Neural progenitor cell (in vitro differentiated cells): Measurements from ENCODE around the gene CSNK1G1. TPM values are rescaled to one million over a fixed set of nuclear protein-coding genes. Genes with fewer than 3 reads are reported as not detected.

Source experiments
- DNase-seq: peaks from one replicate; pipeline ENCODE4 v3.0.0-alpha.2; 2016; ENCODE audit warnings: low spot score
- H2AFZ ChIP-seq: fragments of 200-600 bp; sonication (generic); replicated peaks from 2 replicates; pipeline ENCODE4 v1.6.1; 2016; ENCODE audit warnings: antibody characterized with exemption
- H3F3A ChIP-seq: fragments of 200-600 bp; sonication (generic); 2 replicates; pipeline ENCODE4 v1.6.1; 2016; ENCODE audit warnings: antibody characterized with exemption, low read depth
- H3K27ac ChIP-seq: fragments of 200-600 bp; sonication (generic); 2 replicates; pipeline ENCODE4 v1.5.1; 2016; ENCODE audit warnings: mild to moderate bottlenecking
- H3K27me3 ChIP-seq: fragments of 200-600 bp; sonication (generic); 2 replicates; pipeline ENCODE4 v1.6.1; 2016; ENCODE audit warnings: mild to moderate bottlenecking, moderate library complexity
- H3K36me3 ChIP-seq: fragments of 200-600 bp; sonication (generic); 2 replicates; pipeline ENCODE4 v1.5.1; 2016
- H3K4me1 ChIP-seq: fragments of 200-600 bp; sonication (generic); 2 replicates; pipeline ENCODE4 v1.6.1; 2016; ENCODE audit warnings: mixed run types
- H3K4me2 ChIP-seq: fragments of 200-600 bp; sonication (generic); 2 replicates; pipeline ENCODE4 v1.6.1; 2016
- H3K4me3 ChIP-seq: fragments of 200-600 bp; sonication (generic); 2 replicates; pipeline ENCODE4 v1.5.1; 2016
- H3K79me2 ChIP-seq: fragments of 200-600 bp; sonication (generic); 2 replicates; pipeline ENCODE4 v1.6.1; 2016; ENCODE audit warnings: low read depth
- H3K9ac ChIP-seq: fragments of 200-600 bp; sonication (generic); 2 replicates; pipeline ENCODE4 v1.6.1; 2016
- H3K9me3 ChIP-seq: fragments of 200-600 bp; sonication (generic); 2 replicates; pipeline ENCODE4 v1.5.1; 2016; ENCODE audit warnings: low read depth
- H4K20me1 ChIP-seq: fragments of 200-600 bp; sonication (generic); 2 replicates; pipeline ENCODE4 v1.6.1; 2016; ENCODE audit warnings: low read depth
- H3K27ac Mint-ChIP-seq: 3 replicates; pipeline ENCODE4 v1.8.0; 2021; ENCODE audit warnings: mixed read lengths
- H3K27me3 Mint-ChIP-seq: 2 replicates; pipeline ENCODE4 v1.8.0; 2022; ENCODE audit warnings: low read depth, mild to moderate bottlenecking, inconsistent platforms, moderate library complexity, mixed read lengths; ENCODE audit not compliant: insufficient read depth
- H3K36me3 Mint-ChIP-seq: 3 replicates; pipeline ENCODE4 v1.8.0; 2021; ENCODE audit warnings: mixed read lengths
- H3K4me1 Mint-ChIP-seq: 3 replicates; pipeline ENCODE4 v1.8.0; 2021; ENCODE audit warnings: mixed read lengths
- H3K4me3 Mint-ChIP-seq: 3 replicates; pipeline ENCODE4 v1.8.0; 2021; ENCODE audit warnings: mild to moderate bottlenecking, moderate library complexity, mixed read lengths
- H3K9me3 Mint-ChIP-seq: 3 replicates; pipeline ENCODE4 v1.8.0; 2020; ENCODE audit warnings: mixed read lengths
- CTCF ChIP-seq: fragments of 200-600 bp; sonication (generic); IDR thresholded peaks from 2 replicates; pipeline ENCODE4 v1.5.1; 2017; ENCODE audit warnings: antibody characterized with exemption, mild to moderate bottlenecking
- EZH2 ChIP-seq: fragments of 200-600 bp; sonication (generic); IDR thresholded peaks from 2 replicates; pipeline ENCODE4 v1.6.1; 2017; ENCODE audit warnings: antibody characterized with exemption, mild to moderate bottlenecking, moderate library complexity
- EZH2phosphoT487 ChIP-seq: fragments of 200-600 bp; sonication (generic); IDR thresholded peaks from 2 replicates; pipeline ENCODE4 v1.6.1; 2017; ENCODE audit warnings: antibody characterized with exemption
- total RNA-seq: library from RNA; depleted of rRNA; stranded (reverse); fragments of >200 nt; gene quantifications from 2 replicates; pipeline ENCODE4 v1.2.3, GENCODE V29; 2015; ENCODE audit warnings: low replicate concordance

The CSNK1G1 gene
- total RNA-seq, 1 donor from 2014 or later: 23.0 TPM

DNA sequence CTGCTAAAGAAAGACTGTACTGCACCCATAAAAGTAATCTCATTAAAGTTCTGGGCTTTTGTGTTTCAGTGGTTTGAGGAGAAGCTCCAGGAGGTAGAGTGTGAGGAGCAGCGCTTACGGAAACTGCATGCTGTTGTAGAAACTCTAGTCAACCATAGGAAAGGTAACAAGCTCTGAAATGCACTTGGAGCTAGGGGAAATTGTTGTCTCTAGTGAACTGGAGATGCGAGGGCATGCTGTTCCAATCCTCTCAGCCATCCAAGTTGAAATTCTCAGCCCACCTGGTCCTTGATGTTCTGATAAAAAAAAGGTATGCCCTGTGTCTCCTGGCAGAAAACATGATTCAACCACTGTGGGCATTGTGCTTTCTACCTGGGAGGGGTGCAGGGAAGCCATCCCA, 225.8 kb downstream of the CSNK1G1 start:
- peaks cover 2% of the 10 kb centered on the region for H3K27me3 Mint-ChIP-seq
- H3K27ac Mint-ChIP-seq: no peak overlapping the region
- Histone ChIP-seq H3K9ac (no peak overlapping the region), H3K4me3 (no peak overlapping the region), H3K36me3 (no peaks in the 10 kb centered on the region), H3K79me2 (no peaks in the 10 kb centered on the region), H2AFZ (no peak overlapping the region), H4K20me1 (no peaks in the 10 kb centered on the region), H3K9me3 (no peaks in the 10 kb centered on the region), H3K27ac (no peak overlapping the region), H3K27me3 (no peaks in the 10 kb centered on the region), H3K4me1 (no peaks in the 10 kb centered on the region), H3F3A (no peaks in the 10 kb centered on the region), H3K4me2 (no peak overlapping the region)
- H3K9me3 Mint-ChIP-seq: no peaks in the 10 kb centered on the region
- no peak for DNase-seq
- no peaks in the 10 kb centered on the region for H3K4me1 Mint-ChIP-seq
- no peak overlapping the region for H3K4me3 Mint-ChIP-seq
- TF ChIP-seq CTCF: no peak
- TF ChIP-seq EZH2phosphoT487: no peak
- no peak for TF ChIP-seq EZH2
- peaks cover 45% of the 10 kb centered on the region for H3K36me3 Mint-ChIP-seq

- no peaks in the 10 kb centered on the region for H3F3A ChIP-seq
- Mint-ChIP-seq H3K4me3 (no peak overlapping the region), H3K4me1 (no peaks in the 10 kb centered on the region), H3K27me3 (peaks cover 2% of the 10 kb centered on the region), H3K36me3 (peaks cover 49% of the 10 kb centered on the region), H3K27ac (no peak overlapping the region), H3K9me3 (no peaks in the 10 kb centered on the region)
- no peak overlapping the region for H3K4me3 ChIP-seq
- no peak overlapping the region for H3K9ac ChIP-seq
- no peaks in the 10 kb centered on the region for H3K4me1 ChIP-seq
- H2AFZ ChIP-seq: no peak overlapping the region
- H3K27me3 ChIP-seq: no peaks in the 10 kb centered on the region
- TF ChIP-seq EZH2: no peak
- no peak for TF ChIP-seq CTCF
- TF ChIP-seq EZH2phosphoT487: no peak
- no peaks in the 10 kb centered on the region for H3K9me3 ChIP-seq
- no peaks in the 10 kb centered on the region for H3K36me3 ChIP-seq
- no peak overlapping the region for H3K4me2 ChIP-seq
- no peaks in the 10 kb centered on the region for H4K20me1 ChIP-seq
- no peaks in the 10 kb centered on the region for H3K79me2 ChIP-seq
- DNase-seq: no peak
- H3K27ac ChIP-seq: no peak overlapping the region
Observed at GRCh38 chr15:64127521-64128270, 228.3 kb downstream of the CSNK1G1 start.

DNA sequence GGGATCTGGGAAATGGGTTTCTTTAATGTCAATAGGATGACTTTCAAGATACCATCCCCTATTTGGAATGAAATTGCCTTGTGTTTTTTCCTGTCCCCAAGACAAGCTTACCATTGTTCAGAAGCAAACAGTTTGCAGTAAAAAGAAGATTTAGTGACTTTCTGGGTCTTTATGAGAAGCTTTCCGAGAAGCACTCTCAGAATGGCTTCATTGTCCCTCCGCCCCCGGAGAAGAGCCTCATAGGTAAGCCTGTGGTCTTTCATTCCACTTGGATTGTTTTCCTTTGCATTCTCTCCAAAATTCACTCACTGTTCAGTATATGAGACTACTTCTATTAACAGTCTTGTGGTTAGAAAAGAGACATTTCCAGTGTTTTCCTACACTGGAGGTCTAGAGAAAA, 230.0 kb downstream of the CSNK1G1 start:
- Histone ChIP-seq H3K79me2 (no peaks in the 10 kb centered on the region), H4K20me1 (no peaks in the 10 kb centered on the region), H3K9me3 (no peaks in the 10 kb centered on the region), H3K36me3 (no peaks in the 10 kb centered on the region), H3K4me3 (no peak overlapping the region), H3K4me2 (no peak overlapping the region), H3K4me1 (no peaks in the 10 kb centered on the region), H3K27ac (no peak overlapping the region), H3K27me3 (no peaks in the 10 kb centered on the region), H2AFZ (no peak overlapping the region), H3K9ac (no peak overlapping the region), H3F3A (no peaks in the 10 kb centered on the region)
- peaks cover 39% of the 10 kb centered on the region for H3K36me3 Mint-ChIP-seq
- no peak overlapping the region for H3K4me3 Mint-ChIP-seq
- no peaks in the 10 kb centered on the region for H3K27me3 Mint-ChIP-seq
- no peaks in the 10 kb centered on the region for H3K4me1 Mint-ChIP-seq
- H3K9me3 Mint-ChIP-seq: no peaks in the 10 kb centered on the region
- H3K27ac Mint-ChIP-seq: no peak overlapping the region
- TF ChIP-seq EZH2: no peak
- no peak for TF ChIP-seq CTCF
- TF ChIP-seq EZH2phosphoT487: no peak
- DNase-seq: no peak
